ENCODE data around the gene CYB5D1.

CYB5D1 gene

GRCh38 chr17:7875804-7876370 lies 18.1 kb downstream of the CYB5D1 start:
- no peak for DNase-seq (ENCODE audit: low read depth)
- no peak overlapping the region for H3K4me3 ChIP-seq (ENCODE audit: low read depth, low read length)
- in situ Hi-C loops (cut with HindIII; ENCODE audit: low sequenced_read_pairs) = no loop called here
- TF ChIP-seq, protein P1, sequence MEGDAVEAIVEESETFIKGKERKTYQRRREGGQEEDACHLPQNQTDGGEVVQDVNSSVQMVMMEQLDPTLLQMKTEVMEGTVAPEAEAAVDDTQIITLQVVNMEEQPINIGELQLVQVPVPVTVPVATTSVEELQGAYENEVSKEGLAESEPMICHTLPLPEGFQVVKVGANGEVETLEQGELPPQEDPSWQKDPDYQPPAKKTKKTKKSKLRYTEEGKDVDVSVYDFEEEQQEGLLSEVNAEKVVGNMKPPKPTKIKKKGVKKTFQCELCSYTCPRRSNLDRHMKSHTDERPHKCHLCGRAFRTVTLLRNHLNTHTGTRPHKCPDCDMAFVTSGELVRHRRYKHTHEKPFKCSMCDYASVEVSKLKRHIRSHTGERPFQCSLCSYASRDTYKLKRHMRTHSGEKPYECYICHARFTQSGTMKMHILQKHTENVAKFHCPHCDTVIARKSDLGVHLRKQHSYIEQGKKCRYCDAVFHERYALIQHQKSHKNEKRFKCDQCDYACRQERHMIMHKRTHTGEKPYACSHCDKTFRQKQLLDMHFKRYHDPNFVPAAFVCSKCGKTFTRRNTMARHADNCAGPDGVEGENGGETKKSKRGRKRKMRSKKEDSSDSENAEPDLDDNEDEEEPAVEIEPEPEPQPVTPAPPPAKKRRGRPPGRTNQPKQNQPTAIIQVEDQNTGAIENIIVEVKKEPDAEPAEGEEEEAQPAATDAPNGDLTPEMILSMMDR (IDR thresholded peaks at IDR 0.05; ENCODE audit: low read depth, low read length, missing control alignments) = no peak

GRCh38 chr17:7878234-7878633 lies 20.4 kb downstream of the CYB5D1 start:
- no peak overlapping the region for H3K4me3 ChIP-seq (ENCODE audit: low read depth, low read length)
- no peak for DNase-seq (ENCODE audit: low read depth)
- in situ Hi-C loops (cut with HindIII; ENCODE audit: low sequenced_read_pairs) = no loop called here
- TF ChIP-seq, protein P1 (IDR thresholded peaks at IDR 0.05; ENCODE audit: low read depth, low read length, missing control alignments) = no peak

GRCh38 chr17:7880076-7880868 lies 22.5 kb downstream of the CYB5D1 start:
- TF ChIP-seq, protein P1 (IDR thresholded peaks at IDR 0.05; ENCODE audit: low read depth, low read length, missing control alignments) = no peak
- DNase-seq (ENCODE audit: low read depth) = no peak
- in situ Hi-C loops (cut with HindIII; ENCODE audit: low sequenced_read_pairs) = no loop called here
- no peak overlapping the region for H3K4me3 ChIP-seq (ENCODE audit: low read depth, low read length)

GRCh38 chr17:7881276-7882054 lies 23.7 kb downstream of the CYB5D1 start:
- in situ Hi-C loops (cut with HindIII; ENCODE audit: low sequenced_read_pairs) = no loop called here
- no peak for DNase-seq (ENCODE audit: low read depth)

DNA sequence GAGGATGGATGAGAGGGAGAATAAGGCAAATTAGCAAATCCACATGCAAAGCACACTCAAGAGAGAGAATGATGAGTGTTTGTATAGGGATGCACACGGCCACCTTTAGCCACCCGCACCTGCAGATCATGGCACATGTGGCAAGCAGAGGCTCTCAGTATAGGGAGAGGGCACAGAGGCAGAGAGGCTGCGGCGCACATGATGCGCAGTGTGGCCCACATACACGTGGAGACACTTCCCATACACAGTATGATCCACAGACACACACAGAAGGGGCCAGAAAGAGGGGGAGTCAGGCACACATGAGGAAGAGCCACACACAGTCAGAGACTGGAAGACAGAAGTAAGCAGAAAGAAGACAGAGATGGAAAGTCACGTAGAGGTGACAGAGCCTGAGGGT lies 24.3 kb downstream of the CYB5D1 start:
- no peak for DNase-seq (ENCODE audit: low read depth)
- H3K4me3 ChIP-seq (ENCODE audit: low read depth, low read length) = no peak overlapping the region
- in situ Hi-C loops (cut with HindIII; ENCODE audit: low sequenced_read_pairs) = no loop called here
- TF ChIP-seq, protein P1 (IDR thresholded peaks at IDR 0.05; ENCODE audit: low read depth, low read length, missing control alignments) = no peak

More at GRCh38 chr17:7881276-7882054, 23.7 kb downstream of the CYB5D1 start:
- TF ChIP-seq, protein P1 (IDR thresholded peaks at IDR 0.05; ENCODE audit: low read depth, low read length, missing control alignments) = no peak
- no peak overlapping the region for H3K4me3 ChIP-seq (ENCODE audit: low read depth, low read length)

GRCh38 chr17:7882629-7883028 lies 24.8 kb downstream of the CYB5D1 start:
- H3K4me3 ChIP-seq (ENCODE audit: low read depth, low read length) = no peak overlapping the region
- in situ Hi-C loops (cut with HindIII; ENCODE audit: low sequenced_read_pairs) = no loop called here
- DNase-seq (ENCODE audit: low read depth) = no peak
- TF ChIP-seq, protein P1 (IDR thresholded peaks at IDR 0.05; ENCODE audit: low read depth, low read length, missing control alignments) = no peak
